Esophagus (tissue), 2 donors: ENCODE results near the gene PPIF. TPM values are rescaled to one million over a fixed set of nuclear protein-coding genes. Genes with fewer than 3 reads are reported as not detected.
A peak's percentile ranks its signal among the peaks of the same experiment; 100 is the strongest.

Experiments
- H3K27ac ChIP-seq, 2 donors: one replicate each; pipeline ENCODE4 v1.5.1; 2013; ENCODE audit warnings: low read depth in 2 of 2, mild to moderate bottlenecking in 2 of 2, inconsistent platforms in 1 of 2, low read length in 1 of 2, moderate library complexity in 1 of 2
- H3K27me3 ChIP-seq, 2 donors: one replicate each; pipeline ENCODE4 v1.6.1; 2013; ENCODE audit warnings: low read length in 2 of 2, control low read depth in 1 of 2, mild to moderate bottlenecking in 1 of 2; ENCODE audit not compliant: insufficient read depth in 2 of 2, control insufficient read depth in 1 of 2
- H3K36me3 ChIP-seq, 2 donors: one replicate each; pipeline ENCODE4 v1.6.1; 2013; ENCODE audit warnings: low read length in 1 of 2; ENCODE audit not compliant: control insufficient read depth in 2 of 2, insufficient read depth in 2 of 2
- H3K4me1 ChIP-seq, 2 donors: one replicate each; pipeline ENCODE4 v1.6.1; 2013; ENCODE audit warnings: low read length in 1 of 2; ENCODE audit not compliant: control insufficient read depth in 2 of 2, insufficient read depth in 2 of 2
- H3K4me3 ChIP-seq, 2 donors: one replicate each; pipeline ENCODE4 v1.5.1; 2013; ENCODE audit warnings: low read length in 2 of 2, mild to moderate bottlenecking in 2 of 2, low read depth in 1 of 2, moderate library complexity in 1 of 2
- H3K9me3 ChIP-seq, 2 donors: one replicate each; pipeline ENCODE4 v1.6.1; 2013; ENCODE audit warnings: mild to moderate bottlenecking in 2 of 2, low read depth in 1 of 2, low read length in 1 of 2, moderate library complexity in 1 of 2; ENCODE audit not compliant: control insufficient read depth in 2 of 2, insufficient read depth in 1 of 2
- WGBS, 2 donors: extraction: QIAGEN DNeasy Blood & Tissue Kit; methylation state at CpG; one replicate each; pipeline ENCODE4 v1.1.7; 2013; 5-methylcytosine and 5-hydroxymethylcytosine counted together
- polyA plus RNA-seq, 2 donors: library from polyadenylated mRNA; stranded (reverse); fragments of 200-250 nt; gene quantifications; one replicate each; pipeline ENCODE4 v1.2.3, GENCODE V29; 2013
- donor health status: healthy with polysubstance abuse.
- donor health status: Bipolar disorder and iron deficiency.

PPIF gene
- polyA plus RNA-seq, 2 donors: 38.4 to 57.4 TPM

DNA sequence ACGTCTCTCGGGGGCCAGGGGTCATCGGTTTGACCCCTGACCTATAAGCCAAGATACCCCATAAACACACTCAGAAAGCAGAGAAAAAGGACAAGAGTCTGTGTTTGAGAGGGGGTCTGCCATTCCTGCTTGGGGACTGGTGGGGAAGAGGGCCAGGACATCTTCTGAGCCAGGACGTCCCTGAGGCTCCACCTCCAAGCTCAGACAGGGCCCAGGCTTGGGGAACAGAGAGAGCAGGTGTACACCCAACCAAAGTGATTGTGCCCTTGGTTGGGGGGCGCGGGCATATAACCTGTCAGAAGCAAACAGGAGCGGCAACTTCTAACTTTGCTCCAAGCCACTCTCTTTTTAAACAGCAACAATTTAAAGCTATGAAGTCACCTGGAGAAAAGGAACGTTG is 33.9 kb upstream of the PPIF start:
- Histone ChIP-seq H3K4me3 (no peak overlapping the region), H3K36me3 (peaks cover 9 to 62% of the 10 kb centered on the region in 2 donors), H3K9me3 (no peaks in the 10 kb centered on the region), H3K4me1 (peaks cover 3 to 12% of the 10 kb centered on the region in 2 donors), H3K27me3 (no peaks in the 10 kb centered on the region), H3K27ac (no peak overlapping the region)
- 77% methylated on average over 8 of the region's 8 CpGs for WGBS, 2 donors

DNA sequence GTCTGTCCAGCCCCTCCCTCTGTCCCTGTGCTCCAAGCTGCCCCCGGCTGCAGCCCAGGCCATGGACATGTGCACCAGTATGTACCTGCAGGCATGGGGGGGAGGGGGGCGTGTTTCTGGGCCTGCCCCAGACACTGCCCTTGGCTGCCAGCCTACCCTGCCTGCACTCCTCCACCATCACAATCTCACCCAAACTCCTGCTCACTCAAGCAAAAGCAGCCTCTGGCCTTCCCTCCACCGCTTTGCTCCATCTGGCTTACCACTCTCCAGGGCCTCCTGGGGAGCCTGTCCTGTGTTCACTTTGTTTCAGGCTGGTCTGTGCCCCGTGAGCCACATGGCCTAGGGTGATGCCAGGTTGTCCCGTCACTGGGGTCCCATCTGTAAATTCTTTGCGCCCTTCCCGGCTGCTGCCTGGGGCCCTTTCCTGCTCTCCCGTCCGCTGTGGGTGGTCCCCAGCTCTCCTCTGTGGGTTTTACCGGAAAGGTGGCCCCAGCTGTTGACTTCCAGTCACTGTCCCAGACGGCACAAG is 33.3 kb upstream of the PPIF start:
- WGBS, 2 donors: 88 to 91% methylated on average over 11 of the region's 11 CpGs
- no peak overlapping the region for H3K4me3 ChIP-seq
- H3K27me3 ChIP-seq: no peaks in the 10 kb centered on the region
- H3K27ac ChIP-seq: no peak overlapping the region
- peaks cover 3 to 13% of the 10 kb centered on the region in 2 donors for H3K4me1 ChIP-seq
- H3K9me3 ChIP-seq: no peaks in the 10 kb centered on the region
- peaks cover 6 to 55% of the 10 kb centered on the region in 2 donors for H3K36me3 ChIP-seq

DNA sequence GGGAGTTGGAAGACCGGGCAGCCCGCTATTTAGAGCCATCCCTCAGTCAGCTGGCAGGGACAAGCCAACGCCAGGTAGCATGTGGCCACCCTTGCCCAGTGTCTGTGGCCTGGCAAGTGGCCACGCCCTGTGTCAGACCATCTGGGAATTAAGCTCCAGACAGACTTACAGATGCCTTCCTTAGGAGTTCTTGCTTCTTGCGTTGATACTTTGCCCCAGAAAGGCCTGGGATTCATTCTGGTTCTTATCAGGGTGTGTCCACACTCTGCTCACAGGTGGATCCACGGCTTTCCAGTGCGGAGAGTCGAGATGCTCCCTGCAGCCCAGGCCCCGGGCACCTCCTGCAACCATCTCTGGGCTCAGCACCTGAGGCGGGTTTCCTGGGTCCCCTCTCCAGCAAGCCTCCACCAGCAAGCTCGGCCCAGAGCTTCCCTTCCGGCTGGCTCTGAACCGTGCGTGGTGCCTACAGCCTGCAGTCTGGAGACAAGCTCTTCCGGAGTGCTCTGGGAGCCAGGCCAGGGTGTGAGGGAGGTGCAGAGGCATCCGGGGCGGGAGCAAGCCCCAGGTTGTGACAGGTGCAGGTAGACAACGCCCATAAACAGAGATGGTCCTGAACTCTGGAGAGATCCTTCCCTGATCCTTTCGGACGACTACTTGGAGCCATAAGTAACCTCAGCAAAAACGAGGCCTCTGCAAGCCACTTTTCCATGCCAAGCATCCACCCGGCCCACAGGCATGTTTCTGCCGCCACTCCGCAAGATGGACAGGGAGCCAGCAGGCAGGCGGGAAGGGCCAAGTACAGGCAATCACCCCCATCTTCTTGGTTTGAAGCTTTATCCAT is 32.3 kb upstream of the PPIF start:
- H3K36me3 ChIP-seq: peaks cover 3 to 45% of the 10 kb centered on the region in 2 donors

DNA sequence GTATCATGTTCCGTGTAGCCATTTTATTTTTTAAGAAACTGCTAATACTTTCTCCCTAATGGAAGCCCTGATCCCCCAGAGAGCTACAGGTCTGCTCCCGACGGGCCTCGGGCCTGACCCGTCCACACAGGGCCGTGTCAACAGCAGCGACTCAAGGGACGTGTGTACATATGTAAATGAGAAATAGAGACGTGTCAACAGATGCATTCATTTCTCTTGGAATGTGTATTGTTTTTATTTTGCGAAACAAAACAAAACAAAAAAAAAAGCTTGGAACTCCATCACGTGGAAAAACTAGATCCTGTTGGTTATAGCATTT is 31.7 kb upstream of the PPIF start:
- Histone ChIP-seq H3K4me1 (peaks cover 0 to 13% of the 10 kb centered on the region in 2 donors), H3K36me3 (peaks cover 3 to 39% of the 10 kb centered on the region in 2 donors), H3K9me3 (no peaks in the 10 kb centered on the region), H3K27ac (peak overlapping the region in 1 of 2 donors; percentile 5), H3K4me3 (no peak overlapping the region), H3K27me3 (no peaks in the 10 kb centered on the region)
- WGBS, 2 donors: 78 to 79% methylated on average over 11 of the region's 11 CpGs

More for the DNA sequence above, 32.3 kb upstream of the PPIF start:
- WGBS, 2 donors: 78 to 79% methylated on average over 25 of the region's 25 CpGs
- H3K4me1 ChIP-seq: peaks cover 3 to 13% of the 10 kb centered on the region in 2 donors
- H3K9me3 ChIP-seq: no peaks in the 10 kb centered on the region
- H3K27me3 ChIP-seq: no peaks in the 10 kb centered on the region
- H3K4me3 ChIP-seq: no peak overlapping the region
- H3K27ac ChIP-seq: peak overlapping the region in 1 of 2 donors; percentile 5

DNA sequence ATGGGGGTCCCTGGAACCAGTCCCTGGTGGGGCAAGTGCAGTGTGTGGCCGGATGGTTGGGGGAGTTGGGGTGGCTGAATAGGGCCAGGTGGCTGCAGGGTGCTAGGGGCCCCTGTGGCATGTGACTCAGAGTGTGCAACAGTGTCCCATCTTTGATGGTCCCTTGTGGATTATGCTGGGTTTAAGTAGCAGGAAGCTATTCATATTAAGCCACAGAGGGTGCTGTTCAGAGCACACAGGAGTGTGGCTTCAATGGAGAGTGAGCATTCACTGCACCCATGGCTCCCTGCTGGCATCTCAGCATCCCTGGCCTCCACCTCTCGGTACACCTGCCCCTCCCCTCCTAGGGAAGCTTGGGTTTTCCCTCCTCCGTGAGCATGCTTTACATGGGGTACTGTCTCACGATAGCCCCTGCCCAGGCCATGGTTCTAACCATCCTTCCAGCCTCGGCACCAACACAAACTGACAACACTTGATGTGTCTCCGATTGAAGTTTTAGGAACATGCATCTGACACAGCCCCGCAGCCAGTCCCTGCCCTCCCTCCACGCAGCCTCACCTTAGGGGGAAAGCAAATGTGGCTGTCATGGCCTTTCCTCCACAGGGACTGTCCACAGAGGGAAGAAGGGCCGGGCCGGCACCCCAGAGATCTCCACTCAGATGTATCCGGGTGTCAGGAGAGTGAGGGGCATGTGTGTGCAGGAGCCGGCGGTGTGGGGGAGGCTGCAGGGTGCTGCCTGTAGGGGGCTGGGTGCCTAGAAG is 30.4 kb upstream of the PPIF start:
- Histone ChIP-seq H3K9me3 (no peaks in the 10 kb centered on the region), H3K27ac (no peak overlapping the region), H3K27me3 (no peaks in the 10 kb centered on the region), H3K4me3 (no peak overlapping the region), H3K4me1 (peaks cover 0 to 16% of the 10 kb centered on the region in 2 donors), H3K36me3 (peaks cover 3 to 27% of the 10 kb centered on the region in 2 donors)
- WGBS, 2 donors: 44 to 51% methylated on average over 13 of the region's 13 CpGs

DNA sequence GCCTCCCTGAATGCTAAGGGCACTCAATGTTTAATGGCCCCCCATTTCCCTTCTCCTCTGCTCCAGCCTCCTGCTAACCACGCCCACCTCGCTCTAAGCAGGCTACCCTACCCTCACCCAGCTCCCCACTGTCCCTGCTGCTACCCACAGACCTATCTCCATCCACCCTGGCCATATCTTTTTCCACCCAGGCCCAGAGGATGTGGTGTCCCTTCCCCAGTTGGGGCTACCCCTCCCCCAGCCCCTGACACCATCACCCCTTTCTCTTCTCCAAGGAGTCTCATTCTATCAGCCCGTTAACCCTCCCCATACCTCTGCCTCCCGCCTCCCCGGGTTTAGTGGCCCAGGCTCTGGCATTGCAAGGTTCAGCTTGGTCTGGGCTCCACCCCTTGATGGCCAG is 28.9 kb upstream of the PPIF start:
- no peaks in the 10 kb centered on the region for H3K9me3 ChIP-seq
- H3K4me1 ChIP-seq: peaks cover 0 to 16% of the 10 kb centered on the region in 2 donors
- H3K4me3 ChIP-seq: no peak overlapping the region
- 90 to 97% methylated on average over 5 of the region's 5 CpGs for WGBS, 2 donors
- no peaks in the 10 kb centered on the region for H3K27me3 ChIP-seq
- H3K27ac ChIP-seq: no peak overlapping the region
- H3K36me3 ChIP-seq: peaks cover 3 to 12% of the 10 kb centered on the region in 2 donors

DNA sequence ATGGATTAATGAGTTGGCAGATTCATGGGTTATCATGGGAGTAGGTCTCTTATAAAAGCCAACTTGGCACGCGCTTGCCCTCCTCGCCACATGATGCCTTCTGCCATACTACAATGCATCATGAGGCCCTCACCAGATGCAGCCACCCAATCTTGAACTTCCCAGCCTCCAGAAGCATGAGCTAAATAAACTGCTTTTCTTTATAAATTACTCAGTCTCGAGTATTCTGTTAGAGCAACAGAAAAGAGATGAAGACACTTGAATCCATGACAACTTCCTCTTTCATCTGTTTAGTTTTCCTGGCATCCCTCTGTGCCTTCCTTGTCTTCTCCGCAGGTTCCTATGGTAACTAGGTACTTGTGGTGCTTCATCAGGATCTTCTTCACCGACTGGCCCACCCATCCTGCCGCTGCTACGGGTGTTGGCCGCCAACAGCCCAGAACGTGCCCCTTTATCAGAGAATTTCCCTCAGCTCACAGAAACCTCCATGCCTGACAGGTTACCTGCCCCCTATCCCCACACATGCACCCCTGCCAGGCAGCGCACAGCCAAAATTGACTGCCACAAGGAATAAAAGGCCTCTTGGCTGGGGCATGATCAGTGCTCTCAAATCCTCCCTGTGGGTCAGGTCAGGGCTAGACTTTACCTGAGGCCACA is 28.0 kb upstream of the PPIF start:
- peaks cover 0 to 6% of the 10 kb centered on the region in 2 donors for H3K36me3 ChIP-seq
- no peaks in the 10 kb centered on the region for H3K9me3 ChIP-seq
- H3K4me1 ChIP-seq: peaks cover 0 to 16% of the 10 kb centered on the region in 2 donors
- WGBS, 2 donors: 83 to 90% methylated on average over 11 of the region's 11 CpGs
- no peaks in the 10 kb centered on the region for H3K27me3 ChIP-seq
- no peak overlapping the region for H3K27ac ChIP-seq
- no peak overlapping the region for H3K4me3 ChIP-seq

DNA sequence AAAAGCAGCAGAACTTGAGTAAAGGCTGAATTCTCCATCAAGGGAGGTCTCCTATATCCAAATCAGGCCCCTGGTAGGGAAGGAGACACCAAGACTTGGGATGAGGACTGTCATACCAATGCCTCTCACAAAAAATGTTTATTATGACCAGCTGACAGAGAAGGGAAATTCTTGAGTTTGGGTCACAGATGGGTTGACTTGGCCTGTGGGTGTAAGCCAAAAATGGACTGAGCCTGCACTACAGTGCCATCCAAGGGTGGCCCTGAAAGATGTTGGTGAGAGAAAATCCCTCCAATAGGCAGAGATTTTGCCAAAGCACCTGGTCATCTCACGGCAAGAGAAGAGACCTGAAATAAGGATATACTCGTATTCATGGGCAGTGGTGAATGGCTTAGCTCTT is 27.0 kb upstream of the PPIF start:
- H3K36me3 ChIP-seq: no peaks in the 10 kb centered on the region
- H3K9me3 ChIP-seq: no peaks in the 10 kb centered on the region
- WGBS, 2 donors: 97 to 98% methylated on average over 2 of the region's 2 CpGs
- no peak overlapping the region for H3K27ac ChIP-seq
- H3K27me3 ChIP-seq: no peaks in the 10 kb centered on the region
- no peak overlapping the region for H3K4me3 ChIP-seq
- H3K4me1 ChIP-seq: peaks cover 0 to 16% of the 10 kb centered on the region in 2 donors

DNA sequence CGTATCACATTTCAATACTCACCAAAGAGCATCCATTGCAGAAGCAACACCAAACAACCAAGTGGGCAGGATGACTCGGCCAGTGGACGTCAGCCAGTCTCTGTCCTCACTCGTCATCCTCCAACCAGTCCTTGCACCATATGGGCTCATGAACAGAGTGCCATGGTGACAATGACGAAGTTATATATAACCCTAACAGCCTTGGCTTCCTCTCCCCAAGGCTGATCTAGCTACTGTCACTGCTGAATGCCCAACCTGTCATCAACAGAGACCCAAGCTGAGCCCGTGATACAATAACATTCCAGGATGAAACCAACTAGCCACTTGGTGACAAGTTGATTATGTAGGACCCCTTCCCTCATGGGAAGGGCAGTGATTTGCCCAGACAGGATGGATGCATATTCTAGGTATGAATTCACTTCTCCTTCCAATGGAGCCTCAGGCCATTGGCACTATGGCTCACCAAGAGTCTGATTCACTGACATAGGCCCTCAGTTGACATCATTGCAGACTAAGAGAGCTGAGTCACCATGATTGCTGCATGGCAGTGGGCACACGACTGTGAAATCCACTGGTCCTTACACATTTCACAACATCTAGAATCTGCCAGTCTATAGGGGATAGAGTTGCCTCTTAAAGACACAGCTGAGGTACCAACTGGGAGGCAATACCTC is 26.3 kb upstream of the PPIF start:
- 83 to 87% methylated on average over 7 of the region's 7 CpGs for WGBS, 2 donors
- no peaks in the 10 kb centered on the region for H3K36me3 ChIP-seq
- H3K4me1 ChIP-seq: peaks cover 0 to 16% of the 10 kb centered on the region in 2 donors
- H3K9me3 ChIP-seq: no peaks in the 10 kb centered on the region
- H3K27ac ChIP-seq: no peak overlapping the region
- no peaks in the 10 kb centered on the region for H3K27me3 ChIP-seq
- H3K4me3 ChIP-seq: no peak overlapping the region
